ENCODE results near the gene CLEC10A.

CLEC10A gene

DNA sequence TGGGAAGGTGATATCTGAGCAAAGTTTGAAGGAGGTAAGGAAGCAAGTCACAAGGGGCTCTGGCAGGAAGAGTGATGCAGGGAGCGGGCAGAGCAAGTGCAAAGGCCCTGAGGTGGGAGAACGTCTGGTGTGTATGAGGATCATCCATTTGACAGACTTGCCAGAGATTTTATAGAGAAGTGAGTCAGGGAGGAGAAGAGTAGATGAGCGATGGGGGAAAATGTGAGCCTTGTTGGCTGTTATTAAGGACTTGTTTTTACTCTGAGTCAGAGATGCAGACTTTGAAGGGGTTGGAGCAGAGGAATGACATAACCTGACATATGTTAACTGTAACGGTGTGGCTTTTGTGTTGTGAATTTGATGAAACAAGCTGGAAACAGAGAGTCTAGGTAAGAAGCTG lies 3.5 kb upstream of the CLEC10A start:
- peak; percentile 17 for DNase-seq (ENCODE audit: low read depth, low spot score)
- in situ Hi-C loops (cut with HindIII; ENCODE audit: low sequenced_read_pairs), result no loop called here
- H3K4me3 ChIP-seq (ENCODE audit: low read depth, low read length), result no peak overlapping the region
- no peak for TF ChIP-seq CTCF (IDR thresholded peaks at IDR 0.05; ENCODE audit: low read depth, low read length)

GRCh38 chr17:7081341-7082062 lies 1.5 kb upstream of the CLEC10A start:
- DNase-seq (ENCODE audit: low read depth, low spot score), result no peak

DNA sequence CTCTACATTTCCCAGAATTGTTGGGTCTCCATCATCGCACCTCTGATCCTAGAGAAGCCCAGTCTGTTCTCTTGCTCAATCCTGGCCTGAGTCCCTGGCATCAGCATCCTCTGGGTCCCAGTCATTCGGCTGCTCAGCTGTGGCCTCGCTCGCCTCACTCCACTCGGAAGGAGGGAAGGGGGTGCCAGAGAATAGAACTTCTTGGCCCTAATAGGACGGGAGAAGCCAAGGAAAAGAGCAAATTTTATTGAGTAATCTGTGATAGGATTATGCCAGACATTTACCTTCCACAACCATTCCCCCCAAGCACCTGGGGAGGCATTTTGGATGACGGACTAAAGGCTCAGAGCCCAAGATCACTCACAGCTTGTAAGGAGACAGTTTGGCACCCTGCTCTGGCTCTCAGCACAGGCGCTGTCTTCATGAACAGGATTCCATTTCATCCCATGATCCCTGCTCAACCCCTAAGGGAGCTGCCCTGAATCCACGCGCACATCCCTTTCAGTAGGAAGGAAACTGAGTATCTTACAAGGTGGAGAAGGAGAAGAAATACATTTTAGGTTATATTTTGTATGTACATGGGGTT lies 498 bp upstream of the CLEC10A start:
- in situ Hi-C loops (cut with HindIII; ENCODE audit: low sequenced_read_pairs), result no loop called here
- no peak overlapping the region for H3K4me3 ChIP-seq (ENCODE audit: low read depth, low read length)
- no peak for TF ChIP-seq CTCF (IDR thresholded peaks at IDR 0.05; ENCODE audit: low read depth, low read length)
- DNase-seq (ENCODE audit: low read depth, low spot score), result no peak

More at GRCh38 chr17:7081341-7082062, 1.5 kb upstream of the CLEC10A start:
- no peak overlapping the region for H3K4me3 ChIP-seq (ENCODE audit: low read depth, low read length)
- in situ Hi-C loops (cut with HindIII; ENCODE audit: low sequenced_read_pairs), result no loop called here
- no peak for TF ChIP-seq CTCF (IDR thresholded peaks at IDR 0.05; ENCODE audit: low read depth, low read length)

GRCh38 chr17:7078711-7079110 lies 1.3 kb downstream of the CLEC10A start:
- in situ Hi-C loops (cut with HindIII; ENCODE audit: low sequenced_read_pairs), result no loop called here
- H3K4me3 ChIP-seq (ENCODE audit: low read depth, low read length), result no peak overlapping the region
- TF ChIP-seq CTCF (IDR thresholded peaks at IDR 0.05; ENCODE audit: low read depth, low read length), result no peak
- no peak for DNase-seq (ENCODE audit: low read depth, low spot score)

DNA sequence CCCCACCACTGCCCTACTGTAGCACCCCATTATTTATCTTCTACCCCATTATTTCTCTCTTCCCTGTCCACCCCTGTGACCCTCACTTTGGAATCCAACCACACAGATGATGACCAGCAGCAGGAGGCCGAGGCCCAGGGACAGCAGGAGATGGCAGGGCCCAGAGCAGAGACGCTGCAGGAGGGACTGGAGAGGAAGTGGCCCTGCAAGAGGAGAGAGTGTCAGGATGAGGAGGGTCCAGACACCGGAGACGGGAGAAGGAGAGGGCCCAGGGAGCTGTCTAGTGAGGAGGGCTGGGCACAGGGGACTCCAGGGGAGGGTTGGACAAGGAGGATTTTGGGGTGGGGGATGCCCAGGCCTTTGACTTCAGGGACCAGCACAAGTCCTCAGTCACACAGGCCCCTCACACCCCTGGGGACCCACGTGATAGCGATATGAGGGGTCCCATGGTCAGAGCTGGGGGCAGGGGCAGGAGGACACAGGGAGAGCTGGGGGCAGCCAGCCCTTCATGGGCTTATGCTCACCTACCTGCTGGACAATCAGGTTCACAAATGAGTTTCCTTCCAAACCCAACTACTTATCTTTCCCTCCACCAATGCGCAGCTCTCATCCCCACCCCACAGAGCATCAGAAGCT lies 2.0 kb downstream of the CLEC10A start:
- no peak for TF ChIP-seq CTCF (IDR thresholded peaks at IDR 0.05; ENCODE audit: low read depth, low read length)
- in situ Hi-C loops (cut with HindIII; ENCODE audit: low sequenced_read_pairs), result no loop called here
- H3K4me3 ChIP-seq (ENCODE audit: low read depth, low read length), result no peak overlapping the region
- no peak for DNase-seq (ENCODE audit: low read depth, low spot score)

- in situ Hi-C loops (cut with HindIII; ENCODE audit: low sequenced_read_pairs), result no loop called here
- no peak overlapping the region for H3K4me3 ChIP-seq (ENCODE audit: low read depth, low read length)
- TF ChIP-seq CTCF (IDR thresholded peaks at IDR 0.05; ENCODE audit: low read depth, low read length), result no peak
- no peak for DNase-seq (ENCODE audit: low read depth, low spot score)
These were observed 5.1 kb downstream of the CLEC10A start for GRCh38 chr17:7074931-7075330.

All from astrocyte of the spinal cord (primary cell).